H1 (cell line): Measurements from ENCODE around the gene MTRFR.
A peak's percentile ranks its signal among the peaks of the same experiment; 100 is the strongest.

Experiments used
- CBX5 ChIP-seq: fragments of 300-800, 300-1000 bp; sonication (generic); IDR thresholded peaks from 2 replicates; pipeline ENCODE4 v1.7.1; 2016; ENCODE audit warnings: antibody characterized with exemption, low read length, low read depth
- CTCF ChIP-seq, 3 experiments: IDR thresholded peaks; 1 replicate in 2 of 3; 2 replicates in 1 of 3; pipeline versions ENCODE4 v1.5.1 to v1.6.1; 2011; ENCODE audit warnings: low read length in 3 of 3, mild to moderate bottlenecking in 3 of 3, inconsistent platforms in 2 of 3, low read depth in 1 of 3, moderate library complexity in 1 of 3; ENCODE audit not compliant: insufficient read depth in 1 of 3; ENCODE audit errors: control extremely low read depth in 1 of 3
- EGR1 ChIP-seq: IDR thresholded peaks from 2 replicates; pipeline ENCODE4 v1.6.1; 2011; ENCODE audit warnings: low read depth, low read length, borderline replicate concordance
- EP300 ChIP-seq, 2 experiments: IDR thresholded peaks; 1 replicate in 1 of 2; 2 replicates in 1 of 2; pipeline ENCODE4 v1.6.1; 2011 to 2012; ENCODE audit warnings: low read depth in 2 of 2, low read length in 2 of 2, mild to moderate bottlenecking in 2 of 2, borderline replicate concordance in 1 of 2, inconsistent platforms in 1 of 2, moderate library complexity in 1 of 2
- EZH2 ChIP-seq: fragments of 200-600 bp; sonication (generic); IDR thresholded peaks from 2 replicates; pipeline ENCODE4 v1.7.1; 2012; ENCODE audit warnings: low read depth, mild to moderate bottlenecking, moderate library complexity, low read length, inconsistent platforms; ENCODE audit not compliant: severe bottlenecking
- GABPA ChIP-seq: IDR thresholded peaks from 2 replicates; pipeline ENCODE4 v1.6.1; 2011; ENCODE audit warnings: mild to moderate bottlenecking, low read length, moderate library complexity, borderline replicate concordance; ENCODE audit not compliant: insufficient read depth
- JUND ChIP-seq: IDR thresholded peaks from 2 replicates; pipeline ENCODE4 v1.6.1; 2011; ENCODE audit warnings: mild to moderate bottlenecking, improper control_type of control experiment, low read length
- KDM5A ChIP-seq: fragments of 200-600 bp; IDR thresholded peaks from 2 replicates; pipeline ENCODE4 v1.7.1; 2012; ENCODE audit warnings: mild to moderate bottlenecking, low read length, inconsistent platforms, mixed read lengths
- PHF8 ChIP-seq: fragments of 200-600 bp; sonication (generic); conservative IDR thresholded peaks from 2 replicates; pipeline ENCODE4 v1.7.1; 2012; ENCODE audit warnings: low read depth, mild to moderate bottlenecking, inconsistent platforms, low read length, moderate library complexity
- POLR2AphosphoS5 ChIP-seq: IDR thresholded peaks from 2 replicates; pipeline ENCODE4 v1.6.1; 2011; ENCODE audit warnings: low read depth, low read length
- SIX5 ChIP-seq: IDR thresholded peaks from 2 replicates; pipeline ENCODE4 v1.6.1; 2011; ENCODE audit warnings: mild to moderate bottlenecking, low read depth, low read length
- TEAD4 ChIP-seq: IDR thresholded peaks from 2 replicates; pipeline ENCODE4 v1.6.1; 2012; ENCODE audit warnings: low read depth, low read length, inconsistent platforms, mixed read lengths
- USF2 ChIP-seq: IDR thresholded peaks from 2 replicates; pipeline ENCODE4 v1.6.1; 2011; ENCODE audit warnings: low read length, improper control_type of control experiment

- TF ChIP-seq CTCF (IDR thresholded peaks at IDR 0.05; ENCODE audit: control extremely low read depth in 1 of 3, insufficient read depth in 1 of 3, low read depth in 1 of 3, low read length in 3 of 3), result no peak
- no peak for TF ChIP-seq EZH2
- TF ChIP-seq EP300 (IDR thresholded peaks at IDR 0.05; ENCODE audit: borderline replicate concordance in 1 of 2, low read depth in 2 of 2, low read length in 2 of 2), result no peak
- TF ChIP-seq POLR2AphosphoS5, result 0 out of 2 replicates have a peak, but pooled peaks have one; percentile 46
- no peak for TF ChIP-seq EGR1
- no peak for TF ChIP-seq KDM5A
- no peak for TF ChIP-seq USF2
- TF ChIP-seq PHF8, result no peak
- TF ChIP-seq JUND, result no peak
- TF ChIP-seq SIX5, result no peak
- TF ChIP-seq CBX5, result no peak
- no peak for TF ChIP-seq GABPA
- TF ChIP-seq TEAD4, result no peak
These were observed 35.0 kb downstream of the MTRFR start for GRCh38 chr12:123267991-123268843.
